Thyroid gland (tissue), 4 donors: Measurements from ENCODE around the gene EP400. TPM values are rescaled to one million over a fixed set of nuclear protein-coding genes. Genes with fewer than 3 reads are reported as not detected.
"Not testable (repeated sequence)": the region's sequence is repeated elsewhere in the genome, so short reads cannot be mapped to it uniquely, and the experiment has no call there.

ENCODE experiments used
- DNase-seq, 2 donors: peaks; one replicate each; pipeline ENCODE4 v3.0.0-alpha.2; 2019
- H3K27ac ChIP-seq, 3 donors: fragments of 200-600 bp; sonication (generic); 1 replicate in 2 of 3; 2 replicates in 1 of 3; pipeline ENCODE4 v1.5.1; 2016 to 2019; ENCODE audit warnings: mild to moderate bottlenecking in 1 of 3, moderate library complexity in 1 of 3
- H3K27me3 ChIP-seq: fragments of 200-600 bp; sonication (generic); one replicate; pipeline ENCODE4 v1.5.1; 2019
- H3K36me3 ChIP-seq, 2 donors: fragments of 200-600 bp; sonication (generic); one replicate each; pipeline ENCODE4 v1.5.1; 2016 to 2019
- H3K4me1 ChIP-seq, 2 donors: fragments of 200-600 bp; sonication (generic); one replicate each; pipeline ENCODE4 v1.5.1; 2017 to 2019
- H3K4me3 ChIP-seq, 3 donors: fragments of 200-600 bp; sonication (generic); replicated peaks in 1 of 3; 1 replicate in 2 of 3; 2 replicates in 1 of 3; pipeline ENCODE4 v1.5.1; 2016; ENCODE audit warnings: mild to moderate bottlenecking in 1 of 3
- H3K9me3 ChIP-seq: fragments of 200-600 bp; sonication (generic); one replicate; pipeline ENCODE4 v1.5.1; 2017
- CTCF ChIP-seq, 6 experiments: fragments of 200-600 bp in 3 of 6; fragments of 450-650 bp in 3 of 6; sonication (generic) in 3 of 6; IDR thresholded peaks; one replicate each; pipeline ENCODE4 v1.5.1; 2016 to 2019; ENCODE audit warnings: antibody characterized with exemption in 6 of 6, mild to moderate bottlenecking in 2 of 6, inconsistent platforms in 1 of 6, moderate library complexity in 1 of 6
- POLR2A ChIP-seq, 2 donors: fragments of 450-650 bp; IDR thresholded peaks; one replicate each; pipeline ENCODE4 v1.6.1; 2017; ENCODE audit warnings: antibody characterized with exemption in 2 of 2, mild to moderate bottlenecking in 2 of 2, moderate library complexity in 1 of 2
- WGBS, 2 donors: methylation state at CpG; one replicate each; pipeline ENCODE4 v1.1.5; 2017; 5-methylcytosine and 5-hydroxymethylcytosine counted together
- intact Hi-C: fragments of 100-400 bp; cut with DNase I; formaldehyde crosslinking; loops from one replicate; pipeline ENCODE4 v1.15.1; 2023
- total RNA-seq, 4 donors: library from RNA; depleted of rRNA; stranded (reverse); fragments of >200 nt; gene quantifications; one replicate each; pipeline ENCODE4 v1.2.3, GENCODE V29; 2016

EP400 gene
- total RNA-seq, 4 donors from 2014 or later, result 22.1 to 51.8 (median 25.4) TPM

GRCh38 chr12:131944601-131945251 is 5.0 kb upstream of the EP400 start:
- Histone ChIP-seq H3K4me1 (peaks cover 0 to 5% of the 10 kb centered on the region in 2 donors), H3K36me3 (peaks cover 0 to 9% of the 10 kb centered on the region in 2 donors), H3K9me3 (no peaks in the 10 kb centered on the region), H3K4me3 (no peak overlapping the region), H3K27ac (no peak overlapping the region), H3K27me3 (no peaks in the 10 kb centered on the region)
- TF ChIP-seq CTCF (IDR thresholded peaks at IDR 0.05) (no peak), POLR2A (IDR thresholded peaks at IDR 0.05) (no peak)
- 92 to 97% methylated on average over 32 to 35 of the region's 35 CpGs for WGBS, 2 donors
- intact Hi-C loops, result no loop called here
- DNase-seq, result no peak

GRCh38 chr12:131946757-131947156 is 3.0 kb upstream of the EP400 start:
- 61 to 72% methylated on average over 6 of the region's 6 CpGs for WGBS, 2 donors
- Histone ChIP-seq H3K4me3 (no peak overlapping the region), H3K9me3 (no peaks in the 10 kb centered on the region), H3K27ac (no peak overlapping the region), H3K27me3 (no peaks in the 10 kb centered on the region), H3K36me3 (peaks cover 0 to 8% of the 10 kb centered on the region in 2 donors), H3K4me1 (peaks cover 8 to 10% of the 10 kb centered on the region in 2 donors)
- TF ChIP-seq POLR2A (IDR thresholded peaks at IDR 0.05), result no peak
- no peak for TF ChIP-seq CTCF (IDR thresholded peaks at IDR 0.05)
- no peak for DNase-seq
- intact Hi-C loops, result no loop called here

- no peaks in the 10 kb centered on the region for H3K27me3 ChIP-seq
- H3K9me3 ChIP-seq, result no peaks in the 10 kb centered on the region
- peaks cover 0 to 4% of the 10 kb centered on the region in 2 donors for H3K36me3 ChIP-seq
- no peak overlapping the region for H3K27ac ChIP-seq
- no peak overlapping the region for H3K4me3 ChIP-seq
- H3K4me1 ChIP-seq, result peaks cover 10 to 11% of the 10 kb centered on the region in 2 donors
- TF ChIP-seq CTCF (IDR thresholded peaks at IDR 0.05), result no peak
- no peak for TF ChIP-seq POLR2A (IDR thresholded peaks at IDR 0.05)
- intact Hi-C loops, result no loop called here
- WGBS, 2 donors, result 44% methylated on average over 8 of the region's 8 CpGs
- no peak for DNase-seq
These were observed 2.2 kb upstream of the EP400 start for GRCh38 chr12:131947482-131948027.

DNA sequence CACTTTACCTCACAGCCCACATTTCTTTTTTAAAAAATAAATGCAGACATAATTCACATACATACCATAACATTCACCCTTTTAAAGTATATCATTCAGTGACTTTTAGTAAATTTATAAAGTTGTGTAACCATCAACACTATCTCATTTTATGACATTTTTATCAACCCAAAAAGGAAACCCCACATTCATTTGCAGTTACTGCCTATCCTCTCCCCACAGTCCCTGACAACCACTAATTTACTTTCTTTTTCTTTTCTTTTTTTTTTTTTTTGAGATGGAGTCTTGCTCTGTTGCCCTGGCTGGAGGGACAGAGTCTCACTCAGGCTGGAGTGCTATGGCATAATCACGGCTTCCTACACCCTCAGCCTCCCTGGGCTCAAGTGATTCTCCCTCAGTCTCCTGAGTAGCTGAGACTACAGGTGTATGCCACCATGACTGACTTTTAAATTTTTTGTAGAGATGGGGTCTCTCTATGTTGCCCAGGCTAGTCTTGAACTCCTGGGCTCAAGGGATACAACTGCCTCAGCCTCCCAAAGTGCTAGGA is 1.5 kb upstream of the EP400 start:
- peaks cover 0 to 4% of the 10 kb centered on the region in 2 donors for H3K36me3 ChIP-seq
- WGBS, 2 donors, result 55 to 60% methylated on average over 1 of the region's 1 CpG
- no peaks in the 10 kb centered on the region for H3K27me3 ChIP-seq
- H3K27ac ChIP-seq, result peak overlapping the region in 1 of 3 donors; percentile 35
- no peaks in the 10 kb centered on the region for H3K9me3 ChIP-seq
- no peak for DNase-seq
- intact Hi-C loops, result no loop called here
- no peak overlapping the region for H3K4me3 ChIP-seq
- H3K4me1 ChIP-seq, result peaks cover 10 to 16% of the 10 kb centered on the region in 2 donors
- no peak for TF ChIP-seq POLR2A (IDR thresholded peaks at IDR 0.05)

DNA sequence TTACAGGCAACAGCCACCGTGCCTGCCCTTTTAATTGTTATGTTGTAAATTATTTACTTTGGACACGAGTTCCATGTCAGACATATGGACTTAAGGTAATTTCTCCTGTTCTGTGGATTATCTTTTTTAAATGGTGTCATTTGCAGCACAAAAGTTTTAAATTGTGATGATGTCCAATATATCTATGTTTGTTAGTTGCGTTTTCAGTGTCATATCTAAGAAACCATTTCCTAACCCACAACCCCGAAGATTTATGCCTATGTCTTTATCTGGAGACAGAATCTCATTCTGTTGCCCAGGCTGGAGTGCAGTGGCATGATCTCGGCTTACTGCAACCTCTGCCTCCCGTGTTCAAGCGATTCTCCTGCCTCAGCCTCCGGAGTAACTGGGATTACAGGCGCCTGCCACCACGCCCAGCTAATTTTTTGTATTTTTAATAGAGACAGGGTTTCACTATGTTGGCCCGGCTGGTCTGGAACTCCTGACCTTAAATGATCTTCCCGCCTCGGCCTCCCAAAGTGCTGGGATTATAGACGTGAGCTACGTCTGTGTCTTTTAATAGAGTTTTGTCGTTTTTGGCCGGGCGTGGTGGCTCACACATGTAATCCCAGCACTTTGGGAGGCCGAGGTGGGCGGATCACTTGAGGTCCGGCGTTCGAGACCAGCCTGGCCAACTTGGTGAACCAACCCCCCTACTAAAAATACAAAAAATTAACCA is 870 bp upstream of the EP400 start:
- H3K9me3 ChIP-seq, H3K36me3 ChIP-seq, intact Hi-C loops, DNase-seq, H3K27me3 ChIP-seq: not testable (repeated sequence)
- peak overlapping the region in 1 of 3 donors; percentile 100 for H3K4me3 ChIP-seq
- H3K27ac ChIP-seq, result peak overlapping the region; percentile 30 to 73 (median 35)
- 63 to 67% methylated on average over 19 to 23 of the region's 23 CpGs for WGBS, 2 donors
- H3K4me1 ChIP-seq, result peaks cover 10 to 16% of the 10 kb centered on the region in 2 donors
